Right cardiac atrium (tissue), 5 donors: Measurements from ENCODE around the gene CHKA. TPM values are rescaled to one million over a fixed set of nuclear protein-coding genes. Genes with fewer than 3 reads are reported as not detected.

Source experiments
- ATAC-seq, 2 donors: fragments of 200-7000 bp; cut with Tn5 transposase; one replicate each; pipeline versions ENCODE4 v1.8.0 to v1.9.1; 2020; ENCODE audit warnings: moderate library complexity in 2 of 2, mild to moderate bottlenecking in 1 of 2
- DNase-seq, 3 donors: peaks; one replicate each; pipeline ENCODE4 v3.0.0-alpha.2; 2020
- H3K27ac ChIP-seq: one replicate; pipeline ENCODE4 v1.5.1; 2013; ENCODE audit warnings: mild to moderate bottlenecking, low read length, control low read depth, moderate library complexity
- H3K27me3 ChIP-seq: one replicate; pipeline ENCODE4 v1.6.1; 2013; ENCODE audit not compliant: control insufficient read depth, insufficient read depth
- H3K4me1 ChIP-seq: one replicate; pipeline ENCODE4 v1.6.1; 2013; ENCODE audit warnings: low read length; ENCODE audit not compliant: control insufficient read depth, insufficient read depth
- H3K4me3 ChIP-seq: one replicate; pipeline ENCODE4 v1.5.1; 2013; ENCODE audit warnings: low read length, control low read depth
- H3K9me3 ChIP-seq: one replicate; pipeline ENCODE4 v1.6.1; 2013; ENCODE audit warnings: low read length; ENCODE audit not compliant: control insufficient read depth
- WGBS: extraction: QIAGEN DNeasy Blood & Tissue Kit; methylation state at CpG from one replicate; pipeline ENCODE4 v1.1.7; 2013; 5-methylcytosine and 5-hydroxymethylcytosine counted together
- intact Hi-C, 4 donors: fragments of 100-400 bp; cut with DNase I; formaldehyde crosslinking; loops; one replicate each; pipeline versions ENCODE4 v1.11.0 to v1.14.0; 2022 to 2023
- polyA plus RNA-seq: library from polyadenylated mRNA; stranded (reverse); fragments of 200-250 nt; gene quantifications from one replicate; pipeline ENCODE4 v1.2.3, GENCODE V29; 2013
- total RNA-seq, 4 donors: library from RNA; stranded (reverse); fragmentation: NEBNext Ultra II Directional; extraction: Animal tissue kit (Norgen Biotek cat#: 25700); gene quantifications; one replicate each; pipeline ENCODE4 v1.2.1, GENCODE V29; 2021
- donor health status: healthy with polysubstance abuse.
- donor health status: DM: no; HTN: yes; CAD: no.
- donor health status: DM: no; HTN: no; CAD: no.
- donor health status: DM: no; HTN: yes; CAD: no; lungs with severe emphysema.
- donor health status: DM: yes; HTN: yes; CAD: no.

The CHKA gene
- total and polyA plus RNA-seq, 5 donors = 8.7 to 11.1 (median 10.2) TPM

DNA sequence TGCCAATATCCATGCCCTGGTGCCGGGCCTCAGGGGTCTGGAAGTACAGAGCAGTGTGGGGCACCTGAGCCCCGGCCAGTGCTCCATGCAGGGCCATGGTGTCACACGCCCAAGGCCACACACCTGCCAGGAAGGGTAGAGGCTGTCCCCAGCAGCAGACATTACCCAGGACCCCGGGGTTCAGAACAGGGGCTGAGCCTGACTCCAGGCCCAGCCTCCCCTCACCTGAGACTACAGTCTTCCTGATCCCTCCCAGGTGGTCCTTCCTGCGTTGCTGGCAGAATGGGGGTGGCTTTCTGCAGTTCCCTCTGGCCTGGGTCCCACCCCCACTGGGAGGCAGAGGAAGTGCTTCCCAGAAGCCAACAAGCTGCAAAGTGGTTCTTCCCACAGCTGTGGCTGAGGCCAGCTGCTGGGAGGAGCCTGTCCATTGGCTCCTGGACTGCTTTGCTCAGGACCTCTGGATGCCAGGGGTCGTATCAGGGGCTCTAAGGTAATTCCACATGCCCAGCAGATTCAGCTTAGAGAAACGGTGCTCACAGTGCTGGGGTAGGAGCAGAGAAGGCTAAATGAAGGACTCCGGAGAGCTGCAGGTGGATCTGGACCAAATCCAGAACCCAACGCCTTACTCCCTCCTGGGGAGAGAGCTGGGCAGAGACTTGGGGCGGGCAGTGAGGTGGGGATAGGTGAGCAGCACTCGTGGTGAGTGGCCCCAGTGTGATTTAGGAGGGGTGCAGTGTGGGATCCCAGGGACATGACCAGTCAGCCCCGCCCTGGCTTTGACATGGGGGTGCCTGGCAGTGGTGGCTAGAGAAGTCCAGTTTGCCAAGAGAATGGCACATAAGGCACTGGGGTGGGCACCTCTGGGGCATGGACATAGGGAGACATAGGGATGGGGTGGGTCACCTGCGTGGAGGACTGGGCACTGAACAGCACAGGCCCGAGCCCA, 69.7 kb downstream of the CHKA start:
- intact Hi-C loops = no loop called here
- WGBS = 77% methylated on average over 14 of the region's 14 CpGs
- no peak overlapping the region for H3K4me3 ChIP-seq
- DNase-seq = peak in 2 of 3 donors; percentile 50 to 52
- H3K4me1 ChIP-seq = no peaks in the 10 kb centered on the region
- H3K27ac ChIP-seq = no peak overlapping the region
- peak in 1 of 2 donors; percentile 4 for ATAC-seq
- no peaks in the 10 kb centered on the region for H3K9me3 ChIP-seq
- H3K27me3 ChIP-seq = no peaks in the 10 kb centered on the region

DNA sequence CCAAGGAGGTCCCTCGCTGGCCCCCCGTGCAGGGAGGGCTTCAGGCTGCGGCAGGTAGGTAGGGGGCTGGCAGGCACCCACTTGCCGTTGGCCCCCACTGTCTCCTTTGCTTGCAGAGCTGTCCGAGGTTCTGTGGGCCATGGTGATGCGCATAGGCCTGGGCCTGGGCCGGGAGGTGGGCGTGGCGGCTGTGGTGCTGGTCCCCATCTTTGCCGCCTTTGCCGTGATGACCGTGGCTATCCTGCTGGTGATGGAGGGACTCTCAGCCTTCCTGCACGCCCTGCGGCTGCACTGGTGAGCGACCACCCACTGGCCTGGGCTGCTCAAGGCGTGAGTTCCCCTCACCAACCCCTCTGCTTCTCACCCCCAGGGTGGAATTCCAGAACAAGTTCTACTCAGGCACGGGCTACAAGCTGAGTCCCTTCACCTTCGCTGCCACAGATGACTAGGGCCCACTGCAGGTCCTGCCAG, 70.8 kb downstream of the CHKA start:
- no peaks in the 10 kb centered on the region for H3K4me1 ChIP-seq
- ATAC-seq (no peak), DNase-seq (peak in 2 of 3 donors; percentile 50 to 56)
- WGBS = 90% methylated on average over 18 of the region's 18 CpGs
- no peak overlapping the region for H3K4me3 ChIP-seq
- no peak overlapping the region for H3K27ac ChIP-seq
- H3K27me3 ChIP-seq = no peaks in the 10 kb centered on the region
- intact Hi-C loops = no loop called here
- no peaks in the 10 kb centered on the region for H3K9me3 ChIP-seq

GRCh38 chr11:68049509-68050370, 71.4 kb downstream of the CHKA start:
- intact Hi-C loops = no loop called here
- no peak overlapping the region for H3K4me3 ChIP-seq
- peak in 2 of 3 donors; percentile 50 to 54 for DNase-seq
- H3K27ac ChIP-seq = no peak overlapping the region
- no peak for ATAC-seq
- 88% methylated on average over 40 of the region's 40 CpGs for WGBS
- no peaks in the 10 kb centered on the region for H3K4me1 ChIP-seq
- H3K9me3 ChIP-seq = no peaks in the 10 kb centered on the region
- no peaks in the 10 kb centered on the region for H3K27me3 ChIP-seq

DNA sequence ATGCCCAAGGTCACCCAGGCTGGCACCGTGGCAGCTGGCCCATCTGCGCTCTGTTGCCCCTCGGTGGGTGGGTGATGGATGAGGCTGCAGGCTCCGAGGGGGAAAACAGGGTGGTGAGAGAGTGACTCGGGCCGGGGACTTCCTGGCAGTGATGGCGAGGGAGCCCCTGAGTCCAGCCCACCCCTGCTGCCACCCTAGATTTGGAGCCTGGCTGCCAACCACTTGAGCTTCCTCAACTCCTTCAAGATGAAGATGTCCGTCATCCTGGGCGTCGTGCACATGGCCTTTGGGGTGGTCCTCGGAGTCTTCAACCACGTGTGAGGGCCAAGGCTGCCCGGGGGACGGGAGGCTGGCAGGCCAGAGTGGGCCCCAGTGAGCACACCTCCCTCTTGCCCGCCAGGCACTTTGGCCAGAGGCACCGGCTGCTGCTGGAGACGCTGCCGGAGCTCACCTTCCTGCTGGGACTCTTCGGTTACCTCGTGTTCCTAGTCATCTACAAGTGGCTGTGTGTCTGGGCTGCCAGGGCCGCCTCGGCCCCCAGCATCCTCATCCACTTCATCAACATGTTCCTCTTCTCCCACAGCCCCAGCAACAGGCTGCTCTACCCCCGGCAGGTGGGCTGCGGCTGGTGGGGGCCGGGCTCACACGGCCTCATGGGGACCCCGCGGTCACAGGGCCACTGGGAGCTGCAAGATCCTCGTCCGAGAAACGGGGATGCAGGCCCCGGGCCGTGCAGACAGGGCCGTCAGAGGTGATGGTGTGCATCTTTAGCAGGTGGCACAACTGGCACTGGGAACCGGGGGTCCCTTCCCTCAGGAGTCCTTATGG, 72.3 kb downstream of the CHKA start:
- ATAC-seq (no peak), DNase-seq (peak in 2 of 3 donors; percentile 37 to 47)
- Histone ChIP-seq H3K4me1 (no peaks in the 10 kb centered on the region), H3K27ac (no peak overlapping the region), H3K27me3 (no peaks in the 10 kb centered on the region), H3K9me3 (no peaks in the 10 kb centered on the region), H3K4me3 (no peak overlapping the region)
- 92% methylated on average over 35 of the region's 35 CpGs for WGBS
- intact Hi-C loops = no loop called here

- WGBS = 85% methylated on average over 37 of the region's 37 CpGs
- H3K27me3 ChIP-seq = no peaks in the 10 kb centered on the region
- peak in 2 of 3 donors; percentile 56 to 59 for DNase-seq
- ATAC-seq = no peak
- H3K27ac ChIP-seq = no peak overlapping the region
- H3K4me1 ChIP-seq = no peaks in the 10 kb centered on the region
- no peak overlapping the region for H3K4me3 ChIP-seq
- no peaks in the 10 kb centered on the region for H3K9me3 ChIP-seq
- intact Hi-C loops = no loop called here
These were observed 73.5 kb downstream of the CHKA start for GRCh38 chr11:68047437-68048290.

DNA sequence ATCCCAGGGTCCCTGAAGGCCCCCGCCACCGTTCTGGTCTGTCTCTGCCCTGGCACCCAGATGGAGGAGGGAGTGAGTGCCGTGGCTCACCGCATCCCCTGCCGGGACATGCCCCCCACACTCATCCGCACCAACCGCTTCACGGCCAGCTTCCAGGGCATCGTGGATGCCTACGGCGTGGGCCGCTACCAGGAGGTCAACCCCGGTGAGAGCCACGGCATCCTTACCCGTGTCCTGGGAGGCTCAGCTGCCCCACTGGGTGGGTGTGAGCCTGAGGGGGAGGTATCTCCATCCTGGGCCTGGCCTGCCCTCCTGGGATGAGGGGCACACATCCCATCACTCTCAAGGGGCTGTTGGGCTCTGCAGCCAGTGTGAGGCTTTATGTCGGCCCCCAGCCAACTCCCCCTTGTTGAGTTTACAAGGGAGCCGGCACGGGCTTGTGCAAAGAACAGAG, 76.3 kb downstream of the CHKA start:
- intact Hi-C loops = no loop called here
- no peaks in the 10 kb centered on the region for H3K27me3 ChIP-seq
- DNase-seq (peak in 1 of 3 donors; percentile 35), ATAC-seq (no peak)
- H3K27ac ChIP-seq = no peak overlapping the region
- no peak overlapping the region for H3K4me3 ChIP-seq
- WGBS = 95% methylated on average over 18 of the region's 18 CpGs
- no peaks in the 10 kb centered on the region for H3K9me3 ChIP-seq
- H3K4me1 ChIP-seq = no peaks in the 10 kb centered on the region

DNA sequence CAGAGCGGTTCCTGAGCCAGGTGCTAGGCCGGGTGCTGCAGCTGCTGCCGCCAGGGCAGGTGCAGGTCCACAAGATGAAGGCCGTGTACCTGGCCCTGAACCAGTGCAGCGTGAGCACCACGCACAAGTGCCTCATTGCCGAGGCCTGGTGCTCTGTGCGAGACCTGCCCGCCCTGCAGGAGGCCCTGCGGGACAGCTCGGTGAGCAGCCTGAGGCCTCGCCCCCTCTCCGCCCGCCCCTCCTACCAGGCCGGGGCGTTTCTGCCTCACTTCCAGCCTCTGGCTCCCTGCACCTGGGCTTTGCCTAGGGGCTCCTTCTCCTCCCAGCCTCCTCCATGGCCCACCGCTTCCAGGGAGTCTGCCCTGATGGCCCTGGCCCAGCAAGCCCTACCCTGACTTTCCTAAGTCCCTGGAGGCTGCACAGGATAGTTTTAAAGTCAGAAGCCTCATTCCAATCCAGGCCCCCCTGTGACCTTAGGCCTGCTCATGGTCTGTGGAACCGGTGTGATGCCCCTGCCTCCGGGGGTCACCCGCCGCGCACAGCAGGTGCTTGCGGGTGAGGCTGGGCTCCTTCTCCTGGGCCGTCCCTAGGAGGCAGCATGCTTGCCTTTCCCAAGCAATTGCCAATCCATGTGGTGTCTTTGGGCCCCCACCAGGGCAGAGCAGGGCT, 76.9 kb downstream of the CHKA start:
- Histone ChIP-seq H3K27me3 (no peaks in the 10 kb centered on the region), H3K9me3 (no peaks in the 10 kb centered on the region), H3K27ac (no peak overlapping the region), H3K4me3 (no peak overlapping the region), H3K4me1 (no peaks in the 10 kb centered on the region)
- WGBS = 90% methylated on average over 24 of the region's 24 CpGs
- peak in 2 of 3 donors; percentile 9 to 46 for DNase-seq
- intact Hi-C loops = no loop called here
- no peak for ATAC-seq

DNA sequence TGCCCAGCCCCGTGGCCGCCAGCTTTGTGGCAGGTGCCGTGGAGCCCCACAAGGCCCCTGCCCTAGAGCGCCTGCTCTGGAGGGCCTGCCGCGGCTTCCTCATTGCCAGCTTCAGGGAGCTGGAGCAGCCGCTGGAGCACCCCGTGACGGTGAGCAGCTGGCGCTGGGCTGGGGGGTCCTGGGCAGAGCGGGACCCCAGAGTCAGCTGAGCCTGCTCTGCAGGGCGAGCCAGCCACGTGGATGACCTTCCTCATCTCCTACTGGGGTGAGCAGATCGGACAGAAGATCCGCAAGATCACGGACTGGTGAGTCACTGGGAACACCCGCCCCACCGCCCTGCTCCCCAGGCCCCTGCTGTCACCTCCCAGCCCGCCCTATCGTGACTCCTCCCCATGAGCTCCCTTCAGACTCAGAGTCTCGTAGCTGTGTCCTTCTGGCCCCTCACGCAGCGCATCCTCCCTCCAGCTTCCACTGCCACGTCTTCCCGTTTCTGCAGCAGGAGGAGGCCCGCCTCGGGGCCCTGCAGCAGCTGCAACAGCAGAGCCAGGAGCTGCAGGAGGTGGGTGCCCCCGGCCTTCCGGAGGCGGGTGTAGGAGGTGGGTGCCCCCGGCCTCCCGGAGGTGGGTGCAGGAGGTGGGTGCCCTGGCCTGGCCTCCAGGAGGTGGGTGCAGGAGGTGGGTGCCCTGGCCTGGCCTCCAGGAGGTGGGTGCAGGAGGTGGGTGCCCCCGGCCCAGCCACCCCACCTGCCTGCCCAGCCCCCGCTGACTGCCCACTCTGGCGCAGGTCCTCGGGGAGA, 77.6 kb downstream of the CHKA start:
- H3K27ac ChIP-seq = no peak overlapping the region
- 85% methylated on average over 36 of the region's 36 CpGs for WGBS
- no peaks in the 10 kb centered on the region for H3K27me3 ChIP-seq
- no peak overlapping the region for H3K4me3 ChIP-seq
- peak in 2 of 3 donors; percentile 13 to 37 for DNase-seq
- intact Hi-C loops = no loop called here
- no peaks in the 10 kb centered on the region for H3K9me3 ChIP-seq
- no peaks in the 10 kb centered on the region for H3K4me1 ChIP-seq
- ATAC-seq = no peak

- H3K4me3 ChIP-seq = no peak overlapping the region
- no peak for ATAC-seq
- intact Hi-C loops = no loop called here
These were observed 78.2 kb downstream of the CHKA start for GRCh38 chr11:68043029-68043348.

More at GRCh38 chr11:68043029-68043348, 78.2 kb downstream of the CHKA start:
- Histone ChIP-seq H3K4me1 (peaks cover 6% of the 10 kb centered on the region), H3K27me3 (no peaks in the 10 kb centered on the region), H3K9me3 (no peaks in the 10 kb centered on the region), H3K27ac (no peak overlapping the region)
- peak in 1 of 3 donors; percentile 10 for DNase-seq
- WGBS = 82% methylated on average over 8 of the region's 8 CpGs
